ENCODE results near the gene SEMA4B. TPM values are rescaled to one million over a fixed set of nuclear protein-coding genes. Genes with fewer than 3 reads are reported as not detected.

Gene SEMA4B
- total RNA-seq, 1 experiment from 2014 or later, result 38.6 TPM

DNA sequence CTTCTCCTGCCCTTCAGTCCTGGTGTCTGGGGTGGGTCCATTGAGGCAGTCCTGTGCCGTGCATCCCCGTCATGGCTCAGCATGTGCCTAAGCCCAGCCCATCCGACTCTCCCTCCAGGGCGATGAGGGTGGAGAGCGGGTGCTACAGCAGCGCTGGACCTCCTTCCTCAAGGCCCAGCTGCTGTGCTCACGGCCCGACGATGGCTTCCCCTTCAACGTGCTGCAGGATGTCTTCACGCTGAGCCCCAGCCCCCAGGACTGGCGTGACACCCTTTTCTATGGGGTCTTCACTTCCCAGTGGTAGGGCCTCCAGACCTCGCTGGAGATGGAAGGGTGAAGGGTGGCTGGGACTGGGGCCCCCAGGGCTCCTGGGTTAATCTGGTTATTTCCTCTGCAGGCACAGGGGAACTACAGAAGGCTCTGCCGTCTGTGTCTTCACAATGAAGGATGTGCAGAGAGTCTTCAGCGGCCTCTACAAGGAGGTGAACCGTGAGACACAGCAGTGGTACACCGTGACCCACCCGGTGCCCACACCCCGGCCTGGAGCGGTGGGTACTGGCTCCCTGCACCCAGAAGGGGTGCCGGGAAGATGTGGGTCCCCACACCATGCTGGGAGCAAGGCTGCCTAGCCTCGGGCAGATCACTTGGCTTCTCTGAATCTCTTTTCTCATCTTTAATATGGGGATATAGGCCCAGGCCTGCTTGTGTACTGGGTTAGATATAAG is 22.5 kb downstream of the SEMA4B start:
- intact Hi-C loops (cut with micrococcal nuclease), result no loop called here
- no peaks in the 10 kb centered on the region for H3K27me3 Mint-ChIP-seq (ENCODE audit: insufficient read depth, unreplicated experiment)
- H3K27ac Mint-ChIP-seq (ENCODE audit: low read depth, unreplicated experiment), result no peak overlapping the region
- ChIA-PET POLR2A (interaction anchor here (1.7 kb wide), 1 partner anchor 9 kb away, joined by 5 read pairs; no protein-coding TSS in a partner anchor), CTCF (interaction anchor here (0.6 to 0.8 kb wide), 2 partner anchors 8 to 68 kb away, joined by 3 read pairs; no protein-coding TSS in a partner anchor)
- H3K4me1 Mint-ChIP-seq (ENCODE audit: insufficient read depth, unreplicated experiment), result no peaks in the 10 kb centered on the region
- peaks cover 69% of the 10 kb centered on the region for H3K36me3 Mint-ChIP-seq (ENCODE audit: insufficient read depth, unreplicated experiment)
- no peak overlapping the region for H3K4me3 Mint-ChIP-seq (ENCODE audit: unreplicated experiment)
- no TSS peak for BruUV-seq (replicated peaks)
- no peak for TF ChIP-seq CTCF (IDR thresholded peaks at IDR 0.05; ENCODE audit: unreplicated experiment)
- no peaks in the 10 kb centered on the region for H3K9me3 Mint-ChIP-seq (ENCODE audit: unreplicated experiment)
- no peak for DNase-seq (ENCODE audit: unreplicated experiment)

GRCh38 chr15:90225047-90225446 is 23.9 kb downstream of the SEMA4B start:
- no peak for TF ChIP-seq CTCF (IDR thresholded peaks at IDR 0.05; ENCODE audit: unreplicated experiment)
- BruUV-seq (replicated peaks), result no TSS peak
- no peaks in the 10 kb centered on the region for H3K27me3 Mint-ChIP-seq (ENCODE audit: insufficient read depth, unreplicated experiment)
- H3K9me3 Mint-ChIP-seq (ENCODE audit: unreplicated experiment), result no peaks in the 10 kb centered on the region
- H3K4me1 Mint-ChIP-seq (ENCODE audit: insufficient read depth, unreplicated experiment), result no peaks in the 10 kb centered on the region
- no peak overlapping the region for H3K4me3 Mint-ChIP-seq (ENCODE audit: unreplicated experiment)
- ChIA-PET CTCF (no interaction called here), POLR2A (interaction anchor here (0.6 kb wide), 1 partner anchor 1151 kb away, joined by 3 read pairs; no protein-coding TSS in a partner anchor)
- peaks cover 83% of the 10 kb centered on the region for H3K36me3 Mint-ChIP-seq (ENCODE audit: insufficient read depth, unreplicated experiment)
- H3K27ac Mint-ChIP-seq (ENCODE audit: low read depth, unreplicated experiment), result no peak overlapping the region
- no peak for DNase-seq (ENCODE audit: unreplicated experiment)
- intact Hi-C loops (cut with micrococcal nuclease), result no loop called here

DNA sequence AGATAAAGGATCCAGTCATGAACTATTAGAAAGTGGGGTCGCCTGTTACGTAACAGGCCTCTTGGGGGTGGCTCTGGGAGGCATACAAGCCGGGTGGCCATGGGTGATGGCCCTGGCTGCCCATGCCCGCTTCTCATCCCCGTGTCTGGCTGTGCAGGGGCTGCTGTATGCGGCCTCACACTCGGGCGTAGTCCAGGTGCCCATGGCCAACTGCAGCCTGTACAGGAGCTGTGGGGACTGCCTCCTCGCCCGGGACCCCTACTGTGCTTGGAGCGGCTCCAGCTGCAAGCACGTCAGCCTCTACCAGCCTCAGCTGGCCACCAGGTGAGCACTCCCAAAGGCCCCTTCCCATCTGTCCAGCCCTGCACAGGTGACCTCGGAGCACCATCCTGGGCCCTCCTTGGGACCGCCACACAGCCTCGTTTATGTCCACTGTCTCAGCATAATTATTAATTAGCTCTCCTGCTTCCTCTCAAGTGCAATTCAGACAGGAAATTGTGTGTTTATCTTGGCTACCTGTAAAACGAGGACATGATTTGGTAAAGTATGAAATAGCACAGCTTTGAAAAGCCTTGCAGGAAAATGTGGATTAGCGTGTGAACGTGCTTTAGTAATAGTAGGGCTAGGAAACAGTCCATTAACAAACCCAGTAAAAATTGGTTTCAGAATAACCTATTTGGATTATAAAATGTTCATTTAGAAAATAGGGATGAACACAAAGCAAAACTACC is 24.5 kb downstream of the SEMA4B start:
- ChIA-PET POLR2A (interaction anchor here (0.6 to 0.9 kb wide), 2 partner anchors 82 to 1150 kb away, joined by 3 to 4 read pairs; no protein-coding TSS in a partner anchor), CTCF (interaction anchor here (0.6 to 0.7 kb wide), 2 partner anchors 82 to 351 kb away, joined by 3 read pairs; no protein-coding TSS in a partner anchor)
- Mint-ChIP-seq H3K27ac (ENCODE audit: low read depth, unreplicated experiment) (no peak overlapping the region), H3K9me3 (ENCODE audit: unreplicated experiment) (no peaks in the 10 kb centered on the region), H3K36me3 (ENCODE audit: insufficient read depth, unreplicated experiment) (peaks cover 88% of the 10 kb centered on the region), H3K4me1 (ENCODE audit: insufficient read depth, unreplicated experiment) (no peaks in the 10 kb centered on the region), H3K27me3 (ENCODE audit: insufficient read depth, unreplicated experiment) (no peaks in the 10 kb centered on the region), H3K4me3 (ENCODE audit: unreplicated experiment) (no peak overlapping the region)
- no TSS peak for BruUV-seq (replicated peaks)
- intact Hi-C loops (cut with micrococcal nuclease), result no loop called here
- DNase-seq (ENCODE audit: unreplicated experiment), result no peak
- no peak for TF ChIP-seq CTCF (IDR thresholded peaks at IDR 0.05; ENCODE audit: unreplicated experiment)

GRCh38 chr15:90227336-90227735 is 26.2 kb downstream of the SEMA4B start:
- BruUV-seq (replicated peaks), result no TSS peak
- ChIA-PET POLR2A (interaction anchor here (0.9 kb wide), 1 partner anchor 17 kb away, joined by 3 read pairs; no protein-coding TSS in a partner anchor), CTCF (interaction anchor here (0.8 kb wide), 1 partner anchor 90 kb away, joined by 3 read pairs; no protein-coding TSS in a partner anchor)
- TF ChIP-seq CTCF (IDR thresholded peaks at IDR 0.05; ENCODE audit: unreplicated experiment), result no peak
- Mint-ChIP-seq H3K36me3 (ENCODE audit: insufficient read depth, unreplicated experiment) (peaks cover 83% of the 10 kb centered on the region), H3K27ac (ENCODE audit: low read depth, unreplicated experiment) (no peak overlapping the region), H3K4me3 (ENCODE audit: unreplicated experiment) (no peak overlapping the region), H3K27me3 (ENCODE audit: insufficient read depth, unreplicated experiment) (no peaks in the 10 kb centered on the region), H3K4me1 (ENCODE audit: insufficient read depth, unreplicated experiment) (peaks cover 6% of the 10 kb centered on the region), H3K9me3 (ENCODE audit: unreplicated experiment) (no peaks in the 10 kb centered on the region)
- intact Hi-C loops (cut with micrococcal nuclease), result no loop called here
- no peak for DNase-seq (ENCODE audit: unreplicated experiment)

All from MCF 10A (cell line).